RWPE1 (cell line): Measurements from ENCODE around the gene TCIRG1.

ENCODE experiments used
- CTCF ChIA-PET: fragments of 350-600 bp; sonication (Branson Sonifier 250); formaldehyde crosslinking; extraction: SDS; loops from one replicate; lab custom pipeline; 2021; lab: Yijun Ruan, JAX
- POLR2A ChIA-PET: fragments of 400-600 bp; formaldehyde crosslinking; extraction: SDS; loops from one replicate; lab custom pipeline; 2020; ENCODE audit warnings: antibody characterized with exemption; ENCODE audit not compliant: low non-redundant PET; lab: Yijun Ruan, JAX
- DNase-seq: peaks from one replicate; pipeline ENCODE4 v3.0.0; 2012; ENCODE audit warnings: low spot score
- H3K27ac ChIP-seq: fragments of 450-650 bp; 2 replicates; pipeline ENCODE4 v1.5.1; 2017
- CTCF ChIP-seq: fragments of 450-650 bp; conservative IDR thresholded peaks from 2 replicates; pipeline ENCODE4 v1.5.1; 2017; ENCODE audit warnings: low read depth, mild to moderate bottlenecking

Gene TCIRG1

GRCh38 chr11:68008381-68009337, 30.2 kb upstream of the TCIRG1 start:
- CTCF ChIA-PET: interaction anchor here (0.7 kb wide), 2 partner anchors 16 to 198 kb away, joined by 4 to 15 read pairs; no protein-coding TSS in a partner anchor
- POLR2A ChIA-PET: no interaction called here

DNA sequence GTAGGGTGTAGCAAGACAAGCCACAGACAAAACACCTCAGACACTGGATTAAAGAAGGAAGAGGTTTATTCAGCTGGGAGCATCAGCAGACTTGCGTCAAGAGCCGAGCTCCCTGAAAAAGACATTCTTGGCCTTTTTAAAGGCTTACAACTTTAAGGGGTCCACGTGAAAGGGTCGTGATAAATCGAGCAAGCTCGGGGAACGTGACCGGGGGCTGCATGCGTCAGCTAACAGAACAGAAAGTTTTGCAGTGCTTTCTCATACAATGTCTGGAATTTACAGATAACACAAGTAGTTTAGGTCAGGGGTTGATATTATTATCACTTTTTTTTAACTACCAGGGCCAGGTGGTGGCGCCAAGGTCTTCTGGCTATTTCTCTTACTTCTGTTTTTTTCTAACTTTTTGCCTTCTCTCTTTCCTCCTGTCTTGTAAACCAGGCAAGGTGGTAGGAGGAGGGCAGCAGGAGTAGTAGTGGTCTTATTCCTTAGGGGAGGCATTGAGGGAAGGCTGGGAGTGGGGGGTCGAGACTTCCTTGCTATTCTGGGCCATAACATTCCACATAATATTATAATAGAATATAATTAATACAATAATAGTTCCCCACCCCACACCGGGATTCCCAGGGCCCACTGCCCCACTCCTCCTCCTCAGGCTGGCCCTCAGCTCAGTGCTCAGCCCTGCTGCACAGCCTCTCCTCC, 29.3 kb upstream of the TCIRG1 start:
- POLR2A ChIA-PET: no interaction called here
- CTCF ChIA-PET: interaction anchor here (0.6 to 1.2 kb wide), 3 partner anchors 11 to 33 kb away, joined by 4 to 15 read pairs (median 4); no protein-coding TSS in a partner anchor
- H3K27ac ChIP-seq: peak overlapping the region; percentile 99
- DNase-seq: no peak
- peak; percentile 56 for TF ChIP-seq CTCF

More at GRCh38 chr11:68008381-68009337, 30.2 kb upstream of the TCIRG1 start:
- DNase-seq: no peak
- no peak for TF ChIP-seq CTCF
- peak overlapping the region; percentile 99 for H3K27ac ChIP-seq

DNA sequence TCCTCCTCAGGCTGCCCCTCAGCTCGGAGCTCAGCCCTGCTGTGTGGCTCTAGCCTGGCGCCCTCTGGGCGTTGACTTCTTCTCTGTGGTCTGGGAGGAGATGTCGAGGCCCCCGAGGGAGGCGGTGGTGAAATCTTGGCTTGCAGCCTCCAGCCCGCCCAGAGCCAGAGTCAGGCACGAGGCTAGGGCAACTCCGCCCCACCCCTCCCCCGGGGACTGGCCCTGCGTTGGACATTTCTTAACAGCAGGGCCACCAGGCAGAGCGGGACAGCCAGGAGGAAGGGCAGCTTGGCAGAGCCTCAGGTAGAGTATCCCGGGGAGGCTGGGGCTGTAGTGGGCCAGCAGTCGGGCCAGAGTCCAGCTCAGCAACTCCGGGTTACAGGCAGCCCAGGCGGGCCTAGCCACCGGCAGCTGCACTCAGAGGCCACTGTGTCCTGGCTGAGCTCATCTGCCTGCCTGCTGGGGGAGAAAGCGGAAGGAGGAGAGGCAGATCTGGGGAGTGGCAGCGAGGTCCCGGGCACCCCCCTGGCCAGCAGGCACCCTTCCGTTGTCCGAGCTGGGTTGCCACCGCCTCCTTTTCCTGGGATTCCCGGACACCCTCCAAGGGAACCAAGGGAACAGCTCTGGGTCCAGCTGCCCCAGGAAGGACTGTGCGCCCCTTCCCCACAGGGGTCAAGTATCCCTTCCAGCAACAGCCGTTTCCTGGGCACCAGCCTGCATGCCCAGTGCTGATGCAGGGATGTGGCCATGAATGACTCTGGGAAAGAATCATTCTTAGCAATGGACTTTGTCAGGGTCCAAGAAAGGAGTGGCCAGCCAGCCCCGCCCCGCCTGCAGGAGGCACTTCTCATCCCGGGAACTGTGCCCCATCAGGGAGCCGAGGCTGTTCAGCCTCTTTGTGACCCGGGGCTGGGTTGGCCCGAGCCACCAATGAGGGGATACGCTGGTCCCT, 28.5 kb upstream of the TCIRG1 start, which contains the start of gene ALDH3B1:
Gene ALDH3B1, plus strand, starts transcription at position 238 of the 952 bp plus-strand sequence. CDS start 4,971 bp downstream, outside the sequence.
- CTCF ChIA-PET: interaction anchor here (0.6 to 1.2 kb wide), 3 partner anchors 10 to 32 kb away, joined by 3 to 4 read pairs (median 4); no protein-coding TSS in a partner anchor

DNA sequence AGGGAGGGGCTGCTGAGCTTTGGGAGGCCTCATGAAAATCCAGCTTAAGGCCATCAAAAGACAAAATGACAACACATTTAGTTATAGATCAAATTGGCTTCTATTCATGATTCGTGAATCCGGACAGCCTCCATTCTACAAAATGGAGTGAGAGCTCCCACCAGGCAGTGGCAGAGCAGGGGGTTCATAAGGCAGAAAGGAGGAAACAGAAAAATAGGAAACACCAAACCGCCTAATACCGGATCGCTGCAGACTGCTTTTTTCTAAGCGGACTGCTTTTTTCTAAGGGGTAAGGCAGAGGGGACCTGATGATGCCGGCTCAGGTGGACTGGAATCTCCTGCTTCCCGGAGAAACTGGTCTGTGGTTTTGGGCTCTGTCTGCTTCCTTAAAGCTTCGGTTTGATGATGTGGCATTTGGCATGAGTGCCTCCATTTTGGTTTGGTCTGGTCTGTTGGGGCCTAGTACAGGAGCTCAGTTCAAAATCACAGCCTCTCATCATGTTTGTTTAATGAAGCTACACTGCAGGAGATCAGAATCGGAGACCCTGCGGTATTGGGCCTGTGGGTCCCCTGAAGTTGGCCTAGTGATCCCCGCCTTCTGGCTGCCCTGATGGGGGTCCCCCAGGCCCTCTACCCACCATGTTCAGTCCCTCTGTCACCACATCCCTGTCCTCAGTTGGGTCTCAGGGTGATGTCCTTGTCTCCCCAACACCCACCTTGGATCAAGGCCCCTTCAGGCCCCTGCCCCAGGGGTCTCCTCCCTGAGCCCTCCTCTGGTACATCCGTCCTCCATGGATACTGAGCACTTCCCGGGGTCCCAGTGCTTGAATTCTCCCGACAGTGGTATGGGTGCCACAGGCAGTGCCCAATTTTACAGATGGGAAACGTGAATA, 27.5 kb upstream of the TCIRG1 start:
- peak overlapping the region; percentile 99 for H3K27ac ChIP-seq
- no peak for TF ChIP-seq CTCF
- ChIA-PET POLR2A (no interaction called here), CTCF (interaction anchor here (0.6 kb wide), 1 partner anchor 17 kb away, joined by 3 read pairs; no protein-coding TSS in a partner anchor)
- DNase-seq: no peak

More for the DNA sequence above, 28.5 kb upstream of the TCIRG1 start, which contains the start of gene ALDH3B1:
- DNase-seq: peak; percentile 70
- POLR2A ChIA-PET: interaction anchor here (0.5 kb wide), 1 partner anchor 381 kb away, joined by 3 read pairs; no protein-coding TSS in a partner anchor
- H3K27ac ChIP-seq: peak within 1 kb of the TSS; percentile 99
- TF ChIP-seq CTCF: no peak
